ENCODE results near the gene PHEX. TPM values are rescaled to one million over a fixed set of nuclear protein-coding genes. Genes with fewer than 3 reads are reported as not detected.
A peak's percentile ranks its signal among the peaks of the same experiment; 100 is the strongest.

PHEX gene
- total RNA-seq, 5 donors from 2014 or later (not counting 1 experiment from before 2014, with no cell fraction given), result 0.07 to 0.35 (median 0.16) TPM

DNA sequence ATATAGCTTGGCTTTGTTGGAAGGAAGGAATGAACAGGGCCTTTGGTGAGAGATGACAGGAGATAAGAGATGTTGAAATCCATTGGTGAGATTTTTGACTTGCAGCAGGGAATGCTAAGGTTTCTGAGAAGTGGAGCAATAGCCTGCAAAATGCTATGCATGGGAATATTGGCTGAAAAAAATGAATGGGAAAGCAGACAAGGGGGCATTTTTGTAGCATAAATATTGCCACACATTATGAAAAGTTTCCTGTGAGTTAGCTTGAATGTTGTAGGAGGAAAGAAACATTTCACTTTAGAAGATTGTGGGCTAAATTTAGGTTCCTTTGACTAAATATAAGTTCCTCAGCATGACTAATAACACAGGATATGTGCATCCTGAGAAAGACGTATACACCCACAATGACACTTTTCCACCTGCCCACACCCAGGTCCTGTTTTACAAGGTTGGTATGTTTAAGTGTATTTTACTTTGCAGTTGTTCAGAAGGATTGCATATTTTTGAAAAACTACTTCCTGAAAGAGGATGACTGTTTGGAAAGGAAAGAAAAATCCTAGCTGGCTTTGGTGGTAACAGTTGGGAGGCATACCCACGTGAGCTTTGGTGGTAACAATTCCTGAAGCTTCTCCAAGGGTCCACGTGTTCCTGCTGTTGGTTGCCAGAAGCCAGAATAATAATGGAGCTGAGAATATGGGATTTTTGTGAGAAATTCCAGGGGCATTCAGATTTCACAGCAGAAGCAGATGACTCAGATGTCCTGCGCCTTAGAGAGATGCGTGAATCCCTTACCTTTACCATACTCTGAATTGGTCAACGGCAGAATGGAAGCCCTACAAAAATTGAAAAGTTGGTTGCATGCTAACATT lies 28.5 kb downstream of the PHEX start:
- Histone ChIP-seq H3K4me1 (ENCODE audit: control insufficient read depth in 1 of 2, extremely low read depth in 1 of 2, insufficient read depth in 2 of 2, low read length in 2 of 2) (peaks cover 0 to 4% of the 10 kb centered on the region in 2 experiments), H3K9me3 (no peaks in the 10 kb centered on the region), H3K36me3 (ENCODE audit: control insufficient read depth in 2 of 2, extremely low read depth in 1 of 2, insufficient read depth in 1 of 2, low read length in 1 of 2) (no peaks in the 10 kb centered on the region), H3K4me3 (ENCODE audit: control insufficient read depth in 1 of 2, extremely low read depth in 1 of 2, low read length in 1 of 2) (no peak overlapping the region), H3K27me3 (replicated peaks in 1 of 2; ENCODE audit: control insufficient read depth in 2 of 2, extremely low read depth in 1 of 2, insufficient read depth in 2 of 2, low read length in 1 of 2) (no peaks in the 10 kb centered on the region), H3K27ac (ENCODE audit: low read length) (no peak overlapping the region)
- Mint-ChIP-seq H3K4me3 (no peak overlapping the region), H3K36me3 (no peaks in the 10 kb centered on the region), H3K27me3 (no peaks in the 10 kb centered on the region), H3K4me1 (peaks cover 0 to 18% (median 10%) of the 10 kb centered on the region in 3 donors), H3K27ac (no peak overlapping the region), H3K9me3 (no peaks in the 10 kb centered on the region)
- ATAC-seq (replicated peaks in 1 of 4) (no peak), DNase-seq (no peak)
- ChIA-PET CTCF (interaction anchor here in 1 of 2 donors (0.7 kb wide), 1 partner anchor 26 kb away, joined by 6 read pairs; no protein-coding TSS in a partner anchor), POLR2A (no interaction called here)
- WGBS (ENCODE audit: insufficient coverage), result no CpG with 5 or more reads among the region's 6 CpGs

DNA sequence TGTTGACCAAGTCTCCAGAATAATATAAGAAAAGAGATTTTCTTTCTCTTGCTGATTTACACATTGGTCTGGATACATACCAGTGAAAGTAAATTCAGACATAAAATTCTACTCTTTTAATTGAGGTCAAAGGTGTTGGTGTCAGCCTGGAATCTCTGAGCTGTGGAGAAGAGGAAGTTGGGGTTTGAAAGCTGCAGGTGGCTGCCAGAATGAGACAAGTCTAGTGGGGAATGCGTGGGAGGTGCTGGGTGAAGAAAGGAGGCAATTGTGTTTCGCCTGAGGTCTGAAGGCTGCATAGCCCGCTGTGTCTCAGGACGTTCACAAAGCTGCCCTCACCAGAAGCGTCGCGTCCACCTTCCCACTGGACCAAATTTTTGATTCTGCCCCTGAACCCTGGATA lies 31.2 kb downstream of the PHEX start:
- H3K4me3 Mint-ChIP-seq, result no peak overlapping the region
- Histone ChIP-seq H3K9me3 (no peaks in the 10 kb centered on the region), H3K4me1 (ENCODE audit: control insufficient read depth in 1 of 2, extremely low read depth in 1 of 2, insufficient read depth in 2 of 2, low read length in 2 of 2) (peaks cover 0 to 4% of the 10 kb centered on the region in 2 experiments), H3K4me3 (ENCODE audit: control insufficient read depth in 1 of 2, extremely low read depth in 1 of 2, low read length in 1 of 2) (no peak overlapping the region), H3K27ac (ENCODE audit: low read length) (no peak overlapping the region), H3K27me3 (replicated peaks in 1 of 2; ENCODE audit: control insufficient read depth in 2 of 2, extremely low read depth in 1 of 2, insufficient read depth in 2 of 2, low read length in 1 of 2) (no peaks in the 10 kb centered on the region), H3K36me3 (ENCODE audit: control insufficient read depth in 2 of 2, extremely low read depth in 1 of 2, insufficient read depth in 1 of 2, low read length in 1 of 2) (no peaks in the 10 kb centered on the region)
- H3K27ac Mint-ChIP-seq, result no peak overlapping the region
- H3K9me3 Mint-ChIP-seq, result no peaks in the 10 kb centered on the region
- peaks cover 0 to 18% (median 10%) of the 10 kb centered on the region in 3 donors for H3K4me1 Mint-ChIP-seq
- peak in 2 of 35 experiments; percentile 3 for DNase-seq
- H3K36me3 Mint-ChIP-seq, result no peaks in the 10 kb centered on the region
- ChIA-PET POLR2A (no interaction called here), CTCF (interaction anchor here in 1 of 2 donors (0.7 kb wide), 1 partner anchor 78 kb away, joined by 3 read pairs; no protein-coding TSS in a partner anchor)
- no peaks in the 10 kb centered on the region for H3K27me3 Mint-ChIP-seq
- WGBS (ENCODE audit: insufficient coverage), result no CpG with 5 or more reads among the region's 7 CpGs
- no peak for ATAC-seq (replicated peaks in 1 of 4)

DNA sequence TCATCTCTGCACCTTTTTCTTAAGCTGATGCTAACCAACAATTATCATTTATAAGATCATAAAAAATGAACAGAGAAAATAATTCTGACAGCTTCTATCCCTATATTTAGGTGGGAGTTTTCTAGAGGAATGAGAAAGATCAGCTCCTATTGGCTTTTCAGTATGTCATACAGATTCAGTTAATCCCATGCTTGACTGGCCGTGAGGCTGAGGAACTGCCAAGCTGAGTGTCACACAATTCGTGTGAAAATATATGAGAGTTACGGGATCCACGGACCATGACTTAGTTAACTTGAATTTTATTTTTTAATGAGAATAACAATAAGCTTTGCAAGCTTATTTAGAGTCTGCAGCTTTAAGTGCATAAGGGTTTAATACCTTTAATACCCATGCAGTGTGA lies 37.5 kb downstream of the PHEX start:
- peaks cover 0 to 5% of the 10 kb centered on the region in 2 donors for H3K27me3 Mint-ChIP-seq
- no peaks in the 10 kb centered on the region for H3K27me3 ChIP-seq (replicated peaks in 1 of 2; ENCODE audit: control insufficient read depth in 2 of 2, extremely low read depth in 1 of 2, insufficient read depth in 2 of 2, low read length in 1 of 2)
- ChIA-PET POLR2A (interaction anchor here in 1 of 2 donors (0.6 to 0.7 kb wide), 2 partner anchors 18 to 51 kb away, joined by 3 read pairs; no protein-coding TSS in a partner anchor), CTCF (no interaction called here)
- no peak for DNase-seq
- no peak overlapping the region for H3K4me3 Mint-ChIP-seq
- H3K36me3 Mint-ChIP-seq, result no peaks in the 10 kb centered on the region
- no peaks in the 10 kb centered on the region for H3K9me3 ChIP-seq
- H3K4me1 ChIP-seq (ENCODE audit: control insufficient read depth in 1 of 2, extremely low read depth in 1 of 2, insufficient read depth in 2 of 2, low read length in 2 of 2), result no peaks in the 10 kb centered on the region
- no peak overlapping the region for H3K27ac Mint-ChIP-seq
- ATAC-seq (replicated peaks in 1 of 4), result no peak
- WGBS (ENCODE audit: insufficient coverage), result no CpG with 5 or more reads among the region's 4 CpGs
- H3K9me3 Mint-ChIP-seq, result no peaks in the 10 kb centered on the region
- H3K4me3 ChIP-seq (ENCODE audit: control insufficient read depth in 1 of 2, extremely low read depth in 1 of 2, low read length in 1 of 2), result no peak overlapping the region
- H3K36me3 ChIP-seq (ENCODE audit: control insufficient read depth in 2 of 2, extremely low read depth in 1 of 2, insufficient read depth in 1 of 2, low read length in 1 of 2), result no peaks in the 10 kb centered on the region
- H3K27ac ChIP-seq (ENCODE audit: low read length), result no peak overlapping the region
- no peaks in the 10 kb centered on the region for H3K4me1 Mint-ChIP-seq

DNA sequence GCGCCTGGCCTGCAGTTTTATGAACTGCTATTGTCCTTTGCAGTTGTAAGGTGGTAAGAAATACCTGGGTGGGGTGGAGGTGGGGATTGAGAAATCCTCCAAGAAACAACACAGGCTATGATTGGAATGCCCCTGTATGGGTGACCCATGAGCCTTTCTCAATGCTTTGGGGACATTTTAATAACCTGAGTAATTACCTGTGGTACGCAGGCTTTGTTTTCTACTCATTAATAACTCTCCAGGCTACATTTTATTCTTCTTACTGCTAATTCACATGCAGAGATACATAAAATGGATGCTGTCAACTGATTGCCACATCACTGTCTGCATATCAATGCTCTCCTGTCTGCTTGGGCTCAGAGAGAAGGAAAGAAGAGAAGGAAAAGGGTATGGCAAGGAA lies 41.8 kb downstream of the PHEX start:
- Mint-ChIP-seq H3K27me3 (no peaks in the 10 kb centered on the region), H3K36me3 (no peaks in the 10 kb centered on the region), H3K9me3 (no peaks in the 10 kb centered on the region), H3K27ac (no peak overlapping the region), H3K4me1 (no peaks in the 10 kb centered on the region), H3K4me3 (no peak overlapping the region)
- Histone ChIP-seq H3K27me3 (replicated peaks in 1 of 2; ENCODE audit: control insufficient read depth in 2 of 2, extremely low read depth in 1 of 2, insufficient read depth in 2 of 2, low read length in 1 of 2) (no peaks in the 10 kb centered on the region), H3K9me3 (no peaks in the 10 kb centered on the region), H3K4me3 (ENCODE audit: control insufficient read depth in 1 of 2, extremely low read depth in 1 of 2, low read length in 1 of 2) (no peak overlapping the region), H3K27ac (ENCODE audit: low read length) (no peak overlapping the region), H3K36me3 (ENCODE audit: control insufficient read depth in 2 of 2, extremely low read depth in 1 of 2, insufficient read depth in 1 of 2, low read length in 1 of 2) (no peaks in the 10 kb centered on the region), H3K4me1 (ENCODE audit: control insufficient read depth in 1 of 2, extremely low read depth in 1 of 2, insufficient read depth in 2 of 2, low read length in 2 of 2) (no peaks in the 10 kb centered on the region)
- CTCF ChIA-PET, result no interaction called here
- DNase-seq, result no peak
- POLR2A ChIA-PET, result no interaction called here
- ATAC-seq (replicated peaks in 1 of 4), result no peak
- WGBS (ENCODE audit: insufficient coverage), result no CpG with 5 or more reads among the region's 2 CpGs

DNA sequence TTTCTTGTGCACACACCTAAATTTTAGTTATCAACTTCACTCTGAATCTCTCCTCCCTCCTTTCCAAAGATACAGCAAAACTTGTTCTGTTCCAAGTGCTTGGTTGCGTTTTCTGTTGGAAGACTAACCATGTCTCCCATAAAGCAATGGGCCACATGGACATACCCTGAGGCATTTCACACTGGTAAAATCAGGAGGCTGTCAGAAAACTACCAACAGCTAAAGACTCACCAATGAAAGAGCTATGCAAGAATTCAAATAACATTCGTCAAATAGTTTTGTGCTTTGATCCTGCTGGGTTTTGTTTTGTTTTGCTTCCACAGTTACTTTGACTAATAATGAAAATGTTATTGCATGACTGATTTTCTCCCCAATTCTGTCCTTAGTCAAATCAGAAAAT lies 46.0 kb downstream of the PHEX start:
- no peak for ATAC-seq (replicated peaks in 1 of 4)
- POLR2A ChIA-PET, result no interaction called here
- CTCF ChIA-PET, result no interaction called here
- Histone ChIP-seq H3K4me3 (ENCODE audit: control insufficient read depth in 1 of 2, extremely low read depth in 1 of 2, low read length in 1 of 2) (no peak overlapping the region), H3K27me3 (replicated peaks in 1 of 2; ENCODE audit: control insufficient read depth in 2 of 2, extremely low read depth in 1 of 2, insufficient read depth in 2 of 2, low read length in 1 of 2) (no peaks in the 10 kb centered on the region), H3K27ac (ENCODE audit: low read length) (no peak overlapping the region), H3K9me3 (no peaks in the 10 kb centered on the region), H3K4me1 (ENCODE audit: control insufficient read depth in 1 of 2, extremely low read depth in 1 of 2, insufficient read depth in 2 of 2, low read length in 2 of 2) (no peaks in the 10 kb centered on the region), H3K36me3 (ENCODE audit: control insufficient read depth in 2 of 2, extremely low read depth in 1 of 2, insufficient read depth in 1 of 2, low read length in 1 of 2) (no peaks in the 10 kb centered on the region)
- DNase-seq, result no peak
- no peaks in the 10 kb centered on the region for H3K9me3 Mint-ChIP-seq
- WGBS (ENCODE audit: insufficient coverage), result no CpG with 5 or more reads among the region's 2 CpGs
- no peaks in the 10 kb centered on the region for H3K36me3 Mint-ChIP-seq
- no peak overlapping the region for H3K27ac Mint-ChIP-seq
- peaks cover 0 to 2% (median 0%) of the 10 kb centered on the region in 3 donors for H3K4me1 Mint-ChIP-seq
- H3K27me3 Mint-ChIP-seq, result no peaks in the 10 kb centered on the region
- no peak overlapping the region for H3K4me3 Mint-ChIP-seq

DNA sequence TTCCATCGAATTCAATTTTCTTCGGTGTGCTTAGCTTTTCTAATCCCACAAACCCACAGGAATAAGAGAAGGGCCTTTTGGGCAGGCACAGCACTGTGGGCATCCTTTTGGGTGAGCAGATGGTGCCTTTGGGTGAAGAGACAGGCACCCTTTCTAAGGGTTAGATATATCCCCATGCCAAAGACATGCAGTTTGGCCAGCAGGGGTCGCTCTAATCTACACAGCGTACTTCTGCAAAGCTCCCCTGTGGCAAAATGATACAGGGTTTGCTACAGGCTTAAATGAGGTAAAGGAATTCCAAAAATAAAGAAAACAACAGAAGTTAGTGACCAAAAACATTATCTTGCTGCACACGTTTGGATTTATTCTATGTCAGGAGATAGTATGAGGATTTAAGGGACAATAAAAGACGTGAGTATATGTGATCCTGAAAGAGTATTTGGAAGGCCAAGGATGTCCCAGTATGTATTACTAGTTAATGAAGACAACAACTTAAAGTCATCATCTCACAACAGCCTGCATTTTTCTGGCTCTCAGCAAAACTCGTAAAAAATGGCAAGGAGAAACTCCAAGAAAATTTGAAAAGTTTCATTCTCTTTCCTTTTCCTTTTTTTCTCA lies 49.5 kb downstream of the PHEX start:
- H3K4me3 Mint-ChIP-seq, result no peak overlapping the region
- Histone ChIP-seq H3K27me3 (replicated peaks in 1 of 2; ENCODE audit: control insufficient read depth in 2 of 2, extremely low read depth in 1 of 2, insufficient read depth in 2 of 2, low read length in 1 of 2) (no peaks in the 10 kb centered on the region), H3K4me1 (ENCODE audit: control insufficient read depth in 1 of 2, extremely low read depth in 1 of 2, insufficient read depth in 2 of 2, low read length in 2 of 2) (no peaks in the 10 kb centered on the region), H3K9me3 (no peaks in the 10 kb centered on the region), H3K27ac (ENCODE audit: low read length) (no peak overlapping the region), H3K36me3 (ENCODE audit: control insufficient read depth in 2 of 2, extremely low read depth in 1 of 2, insufficient read depth in 1 of 2, low read length in 1 of 2) (no peaks in the 10 kb centered on the region), H3K4me3 (ENCODE audit: control insufficient read depth in 1 of 2, extremely low read depth in 1 of 2, low read length in 1 of 2) (no peak overlapping the region)
- no CpG with 5 or more reads among the region's 7 CpGs for WGBS (ENCODE audit: insufficient coverage)
- H3K27ac Mint-ChIP-seq, result no peak overlapping the region
- ChIA-PET CTCF (interaction anchor here (0.6 to 2.1 kb wide), 3 partner anchors 10 to 96 kb away, joined by 3 to 7 read pairs (median 4); no protein-coding TSS in a partner anchor), POLR2A (no interaction called here)
- peaks cover 0 to 3% of the 10 kb centered on the region in 2 donors for H3K27me3 Mint-ChIP-seq
- H3K9me3 Mint-ChIP-seq, result no peaks in the 10 kb centered on the region
- ATAC-seq (replicated peaks in 1 of 4), result no peak
- DNase-seq, result peak in 28 of 35 experiments; percentile 1 to 60 (median 16)
- peaks cover 0 to 2% (median 0%) of the 10 kb centered on the region in 3 donors for H3K4me1 Mint-ChIP-seq
- H3K36me3 Mint-ChIP-seq, result no peaks in the 10 kb centered on the region

All from T-cell (primary cell).